Stimulated activated effector memory CD8-positive, alpha-beta T cell treated with anti-CD3 and anti-CD28 coated beads, Interleukin-12 subunit alpha, Interleukin-12 subunit beta, amount 100 ng/mL, for 72 hours (primary cell): Measurements from ENCODE around the gene SLC9C1.

ENCODE experiments used
- ATAC-seq: fragments of 150-1000 bp; cut with Tn5 transposase; 2 replicates; pipeline ENCODE4 v1.10.0; 2021
- DNase-seq, 2 donors: peaks; one replicate each; pipeline ENCODE4 v3.0.0; 2021 to 2022; ENCODE audit warnings: low spot score in 2 of 2
- H3K27ac Mint-ChIP-seq: one replicate; pipeline ENCODE4 v1.8.0; 2022; ENCODE audit warnings: mild to moderate bottlenecking, mixed read lengths
- H3K36me3 Mint-ChIP-seq: one replicate; pipeline ENCODE4 v1.8.0; 2022; ENCODE audit warnings: mild to moderate bottlenecking, mixed read lengths
- H3K4me1 Mint-ChIP-seq: one replicate; pipeline ENCODE4 v1.8.0; 2022; ENCODE audit warnings: mixed read lengths
- H3K4me3 Mint-ChIP-seq: one replicate; pipeline ENCODE4 v1.8.0; 2022; ENCODE audit warnings: mild to moderate bottlenecking, mixed read lengths
- H3K9me3 Mint-ChIP-seq: one replicate; pipeline ENCODE4 v1.8.0; 2022; ENCODE audit warnings: mixed read lengths

SLC9C1 gene

GRCh38 chr3:112119962-112120836, 173.8 kb downstream of the SLC9C1 start:
- DNase-seq (no peak), ATAC-seq (no peak)
- Mint-ChIP-seq H3K36me3 (peaks cover 19% of the 10 kb centered on the region), H3K4me3 (no peak overlapping the region), H3K4me1 (peaks cover 12% of the 10 kb centered on the region), H3K9me3 (no peaks in the 10 kb centered on the region), H3K27ac (no peak overlapping the region)

- no peak for ATAC-seq
- Mint-ChIP-seq H3K4me3 (no peak overlapping the region), H3K36me3 (peaks cover 10% of the 10 kb centered on the region), H3K9me3 (no peaks in the 10 kb centered on the region), H3K27ac (no peak overlapping the region), H3K4me1 (peaks cover 17% of the 10 kb centered on the region)
- no peak for DNase-seq
These were observed 176.0 kb downstream of the SLC9C1 start for GRCh38 chr3:112117841-112118571.

GRCh38 chr3:112117415-112117814, 176.6 kb downstream of the SLC9C1 start:
- Mint-ChIP-seq H3K4me1 (peaks cover 17% of the 10 kb centered on the region), H3K27ac (peak overlapping the region; percentile 5)

DNA sequence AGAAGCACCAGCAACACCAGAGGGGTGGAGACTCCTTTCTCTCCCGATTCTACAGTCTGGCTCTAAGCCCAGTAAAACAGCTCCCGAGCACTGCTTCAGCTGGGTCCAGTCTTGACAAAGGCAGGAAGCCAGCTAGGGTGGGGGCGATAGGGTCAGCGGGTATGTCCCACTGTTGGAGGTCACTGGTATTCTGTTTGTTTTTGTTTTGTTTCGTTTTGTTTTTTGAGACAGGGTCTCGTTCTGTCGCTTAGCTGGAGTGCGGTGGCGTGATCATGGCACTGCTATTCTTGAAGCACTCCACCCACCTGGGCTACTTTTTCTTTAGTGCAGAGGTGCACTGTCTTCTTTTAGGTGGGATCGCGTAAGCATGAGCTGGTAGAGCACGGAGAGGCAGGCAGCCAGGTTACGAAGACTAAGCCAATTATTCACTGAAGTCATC, 177.2 kb downstream of the SLC9C1 start:
- H3K4me1 Mint-ChIP-seq: peaks cover 17% of the 10 kb centered on the region
- H3K4me3 Mint-ChIP-seq: no peak overlapping the region
- H3K9me3 Mint-ChIP-seq: no peaks in the 10 kb centered on the region
- no peak overlapping the region for H3K27ac Mint-ChIP-seq
- peaks cover 5% of the 10 kb centered on the region for H3K36me3 Mint-ChIP-seq
- DNase-seq (no peak), ATAC-seq (no peak)

More at GRCh38 chr3:112117415-112117814, 176.6 kb downstream of the SLC9C1 start:
- no peak for ATAC-seq
- no peak for DNase-seq
- H3K4me3 Mint-ChIP-seq: no peak overlapping the region
- peaks cover 5% of the 10 kb centered on the region for H3K36me3 Mint-ChIP-seq
- H3K9me3 Mint-ChIP-seq: no peaks in the 10 kb centered on the region

GRCh38 chr3:112115806-112116383, 178.1 kb downstream of the SLC9C1 start:
- Mint-ChIP-seq H3K27ac (no peak overlapping the region), H3K4me1 (peaks cover 17% of the 10 kb centered on the region), H3K4me3 (no peak overlapping the region), H3K9me3 (no peaks in the 10 kb centered on the region), H3K36me3 (peaks cover 5% of the 10 kb centered on the region)
- DNase-seq: no peak
- no peak for ATAC-seq

GRCh38 chr3:112115161-112115739, 178.8 kb downstream of the SLC9C1 start:
- H3K9me3 Mint-ChIP-seq: no peaks in the 10 kb centered on the region
- peaks cover 17% of the 10 kb centered on the region for H3K4me1 Mint-ChIP-seq
- H3K36me3 Mint-ChIP-seq: peaks cover 5% of the 10 kb centered on the region
- peak overlapping the region; percentile 44 for H3K27ac Mint-ChIP-seq
- no peak overlapping the region for H3K4me3 Mint-ChIP-seq
- ATAC-seq (peak; percentile 75), DNase-seq (no peak)

DNA sequence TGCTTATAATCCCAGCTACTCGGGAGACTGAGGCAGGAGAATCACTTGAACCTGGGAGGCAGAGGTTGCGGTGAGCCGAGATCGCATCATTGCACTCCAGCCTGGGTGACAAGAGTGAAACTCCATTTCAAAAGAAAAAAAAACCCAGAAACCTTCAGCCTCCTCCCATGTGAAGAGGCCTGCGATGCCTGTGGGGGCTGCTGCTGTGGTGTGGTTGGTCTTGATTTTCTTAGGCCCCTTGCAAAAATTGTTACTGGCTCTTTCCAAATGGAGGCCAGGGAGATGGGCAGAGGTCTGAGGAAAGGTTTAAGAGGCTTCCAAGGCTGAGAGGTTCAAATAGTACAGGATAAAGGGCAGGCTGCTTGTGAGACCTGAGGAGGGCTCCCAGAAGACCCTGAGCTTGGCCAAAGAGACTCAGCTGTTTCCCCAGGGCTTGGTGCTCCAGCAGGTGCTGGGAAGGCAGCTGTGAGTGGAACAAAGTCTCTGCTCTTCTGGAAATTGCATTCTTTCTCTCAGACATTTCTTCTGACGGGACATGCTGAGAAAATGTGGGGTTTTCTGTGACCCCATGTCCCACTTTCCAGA, 179.3 kb downstream of the SLC9C1 start:
- peaks cover 14% of the 10 kb centered on the region for H3K4me1 Mint-ChIP-seq
- ATAC-seq: no peak

DNA sequence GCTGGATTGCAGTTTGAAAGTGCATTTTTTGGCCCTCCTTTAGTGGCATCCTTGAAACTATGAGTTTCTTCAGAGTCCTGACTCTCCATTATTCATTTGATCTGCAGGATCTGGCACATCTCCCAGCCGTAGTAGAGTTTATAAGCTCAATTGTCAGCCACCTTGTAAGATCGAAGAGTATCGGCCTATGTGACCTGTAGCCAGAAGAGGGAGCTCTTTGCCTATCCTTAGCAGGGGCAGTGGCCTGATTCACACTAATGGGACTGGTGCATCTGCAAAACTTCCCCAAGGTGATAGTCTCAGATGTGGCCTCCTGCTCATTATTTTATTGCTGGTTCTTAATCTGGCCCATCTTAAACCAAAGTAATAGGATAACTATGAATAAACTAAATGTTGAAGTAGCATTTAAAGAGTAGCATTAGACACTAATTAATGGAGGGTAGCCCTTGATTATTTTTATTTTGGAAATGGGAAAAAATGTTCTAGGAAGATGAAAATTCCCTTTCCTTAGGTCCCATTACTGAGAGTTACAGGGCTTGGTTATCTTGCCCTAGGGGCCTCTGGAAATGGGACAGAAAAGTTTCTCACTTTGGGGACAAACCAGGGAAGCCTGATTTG, 182.1 kb downstream of the SLC9C1 start:
- Mint-ChIP-seq H3K36me3 (no peaks in the 10 kb centered on the region), H3K27ac (peak overlapping the region; percentile 29), H3K9me3 (no peaks in the 10 kb centered on the region), H3K4me3 (no peak overlapping the region), H3K4me1 (peaks cover 6% of the 10 kb centered on the region)
- DNase-seq (peak; percentile 37 to 67), ATAC-seq (peak; percentile 85)

More for the DNA sequence above, 179.3 kb downstream of the SLC9C1 start:
- Mint-ChIP-seq H3K27ac (peak overlapping the region; percentile 44), H3K36me3 (peaks cover 5% of the 10 kb centered on the region), H3K9me3 (no peaks in the 10 kb centered on the region), H3K4me3 (no peak overlapping the region)
- DNase-seq: no peak

GRCh38 chr3:112109322-112109721, 184.7 kb downstream of the SLC9C1 start:
- Mint-ChIP-seq H3K4me3 (no peak overlapping the region), H3K36me3 (no peaks in the 10 kb centered on the region), H3K9me3 (no peaks in the 10 kb centered on the region), H3K27ac (no peak overlapping the region), H3K4me1 (no peaks in the 10 kb centered on the region)
- no peak for DNase-seq
- no peak for ATAC-seq

DNA sequence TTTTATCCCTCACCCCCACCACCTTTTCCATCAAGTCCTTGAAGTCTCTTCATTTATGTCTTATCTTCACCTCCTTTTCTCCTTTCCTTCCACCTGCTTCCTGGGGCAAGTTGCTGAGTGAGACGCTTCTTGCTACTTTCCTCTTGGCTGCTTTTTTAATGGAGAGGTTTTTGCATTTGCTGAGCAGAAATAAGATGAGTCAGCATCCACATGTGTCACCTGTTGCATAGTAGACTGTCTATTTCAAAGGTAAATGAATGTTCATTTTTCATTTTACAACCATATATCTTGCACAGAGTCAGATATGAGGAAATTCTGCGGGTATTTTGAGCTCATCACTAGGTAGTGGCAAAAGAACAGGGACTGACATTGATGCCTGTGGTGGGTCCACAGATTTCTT, 189.2 kb downstream of the SLC9C1 start:
- H3K4me1 Mint-ChIP-seq: no peaks in the 10 kb centered on the region
- DNase-seq (no peak), ATAC-seq (no peak)
- H3K36me3 Mint-ChIP-seq: no peaks in the 10 kb centered on the region
- H3K9me3 Mint-ChIP-seq: no peaks in the 10 kb centered on the region
- no peak overlapping the region for H3K4me3 Mint-ChIP-seq
- no peak overlapping the region for H3K27ac Mint-ChIP-seq

- ATAC-seq: peak; percentile 52
- DNase-seq: no peak
- peaks cover 7% of the 10 kb centered on the region for H3K4me1 Mint-ChIP-seq
- H3K27ac Mint-ChIP-seq: no peak overlapping the region
- H3K4me3 Mint-ChIP-seq: no peak overlapping the region
- no peaks in the 10 kb centered on the region for H3K36me3 Mint-ChIP-seq
- no peaks in the 10 kb centered on the region for H3K9me3 Mint-ChIP-seq
These were observed 192.1 kb downstream of the SLC9C1 start for GRCh38 chr3:112101916-112102315.

DNA sequence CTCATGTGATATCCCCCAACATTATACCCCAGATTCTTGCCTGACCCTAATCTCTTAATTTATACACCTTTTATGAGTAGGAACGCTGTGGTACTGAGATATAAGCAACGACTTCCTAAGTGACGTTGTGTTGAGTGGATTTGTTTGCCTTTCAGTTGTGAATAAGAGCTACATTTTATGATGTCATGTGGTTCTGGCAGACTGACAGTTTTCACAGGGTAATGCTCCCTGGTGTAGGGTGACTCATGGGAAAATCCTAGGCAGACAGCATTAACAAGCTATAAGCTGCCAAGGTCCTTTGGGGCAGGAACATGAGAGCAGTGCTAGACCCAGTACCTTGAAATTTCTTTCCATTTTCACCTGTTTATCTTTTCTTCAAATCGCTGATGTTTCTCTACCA, 196.6 kb downstream of the SLC9C1 start:
- Mint-ChIP-seq H3K9me3 (no peaks in the 10 kb centered on the region), H3K4me3 (no peak overlapping the region), H3K4me1 (peaks cover 7% of the 10 kb centered on the region), H3K27ac (no peak overlapping the region), H3K36me3 (no peaks in the 10 kb centered on the region)
- peak; percentile 95 for ATAC-seq
- DNase-seq: no peak

- Mint-ChIP-seq H3K27ac (no peak overlapping the region), H3K4me1 (peaks cover 7% of the 10 kb centered on the region), H3K9me3 (no peaks in the 10 kb centered on the region), H3K36me3 (no peaks in the 10 kb centered on the region), H3K4me3 (no peak overlapping the region)
- DNase-seq: no peak
- ATAC-seq: no peak
These were observed 197.8 kb downstream of the SLC9C1 start for GRCh38 chr3:112096176-112096575.

GRCh38 chr3:112095731-112096130, 198.3 kb downstream of the SLC9C1 start:
- no peaks in the 10 kb centered on the region for H3K36me3 Mint-ChIP-seq
- no peak overlapping the region for H3K4me3 Mint-ChIP-seq
- ATAC-seq (no peak), DNase-seq (no peak)
- H3K9me3 Mint-ChIP-seq: no peaks in the 10 kb centered on the region
- peaks cover 7% of the 10 kb centered on the region for H3K4me1 Mint-ChIP-seq
- H3K27ac Mint-ChIP-seq: no peak overlapping the region

GRCh38 chr3:112093180-112093522, 200.9 kb downstream of the SLC9C1 start:
- no peak overlapping the region for H3K4me3 Mint-ChIP-seq

More at GRCh38 chr3:112093180-112093522, 200.9 kb downstream of the SLC9C1 start:
- Mint-ChIP-seq H3K9me3 (no peaks in the 10 kb centered on the region), H3K27ac (no peak overlapping the region), H3K36me3 (no peaks in the 10 kb centered on the region), H3K4me1 (peaks cover 7% of the 10 kb centered on the region)
- ATAC-seq (no peak), DNase-seq (no peak)
